ENCODE measurements around the gene DNM1.
A peak's percentile ranks its signal among the peaks of the same experiment; 100 is the strongest.
"Not testable (repeated sequence)": the region's sequence is repeated elsewhere in the genome, so short reads cannot be mapped to it uniquely, and the experiment has no call there.

DNM1 gene

DNA sequence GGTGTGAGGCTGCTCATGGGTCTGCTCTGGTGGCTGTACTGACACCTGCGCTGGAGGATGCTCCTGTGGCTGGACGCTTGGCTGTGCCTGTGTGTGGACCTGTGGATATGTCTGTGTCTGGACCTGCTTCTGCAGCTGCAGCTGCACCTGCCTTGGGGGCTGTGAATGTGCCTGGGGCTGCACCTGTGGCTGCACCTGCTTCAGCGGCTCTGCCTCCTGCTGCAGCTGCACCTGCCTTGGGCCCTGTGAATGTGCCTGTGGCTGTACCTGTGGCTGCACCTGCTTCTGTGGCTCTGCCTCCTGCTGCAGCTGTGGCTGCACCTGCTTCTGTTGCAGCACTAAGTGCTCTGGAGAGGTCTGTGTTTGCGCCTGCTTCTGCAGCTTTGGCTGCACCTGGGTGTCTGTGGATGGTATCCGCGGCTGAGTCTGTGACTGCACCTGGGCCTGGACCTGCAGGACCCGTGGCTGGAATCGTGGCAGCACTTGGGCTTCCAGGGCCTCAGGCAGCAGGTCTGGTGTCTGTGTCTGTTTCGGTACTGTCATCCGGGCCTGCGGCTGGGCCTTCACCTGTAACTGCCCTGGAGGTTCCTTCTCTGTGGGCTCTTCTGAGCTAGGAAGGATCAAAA, 24.3 kb upstream of the DNM1 start:
- DNase-seq, result no peak

DNA sequence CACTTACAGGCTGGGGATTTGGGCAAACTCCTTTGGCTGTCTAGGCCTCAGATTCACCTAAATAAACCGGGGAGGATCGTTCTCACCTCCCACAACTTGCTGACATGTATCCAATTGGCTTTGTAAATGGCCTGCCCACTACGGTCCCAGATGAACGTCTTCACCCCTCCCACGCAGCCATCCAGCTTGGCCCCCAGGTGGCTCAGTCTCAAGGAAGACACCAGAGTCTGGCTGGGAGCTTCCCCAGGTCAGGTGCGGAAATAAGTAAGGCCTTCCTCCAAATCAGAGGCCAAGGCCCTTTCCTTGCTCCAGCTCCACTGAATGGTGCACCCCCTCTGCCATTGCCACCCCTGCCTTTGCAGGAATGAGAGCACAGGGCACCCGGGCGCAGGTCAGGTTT, 23.2 kb upstream of the DNM1 start:
- no peak for DNase-seq

DNA sequence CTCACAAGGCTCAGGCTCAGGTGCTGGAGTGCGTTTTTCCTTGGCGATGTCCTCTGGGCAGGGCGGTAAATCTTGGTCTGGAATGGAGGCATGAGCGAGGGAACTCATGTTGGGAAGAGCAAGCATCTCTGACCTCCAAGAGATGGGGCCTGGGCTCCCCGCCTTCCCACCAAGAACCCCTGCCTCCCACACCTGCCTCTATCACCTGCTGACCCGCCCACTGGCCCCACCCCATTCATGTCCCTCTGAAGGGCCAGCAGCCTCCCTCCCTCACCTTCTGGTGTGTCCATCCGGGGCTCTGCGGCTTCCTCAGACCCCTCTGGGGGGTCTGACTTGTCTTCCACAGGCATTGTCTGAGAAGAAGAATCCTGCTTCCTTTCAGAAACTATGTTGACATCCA, 22.7 kb upstream of the DNM1 start:
- DNase-seq, result no peak

DNA sequence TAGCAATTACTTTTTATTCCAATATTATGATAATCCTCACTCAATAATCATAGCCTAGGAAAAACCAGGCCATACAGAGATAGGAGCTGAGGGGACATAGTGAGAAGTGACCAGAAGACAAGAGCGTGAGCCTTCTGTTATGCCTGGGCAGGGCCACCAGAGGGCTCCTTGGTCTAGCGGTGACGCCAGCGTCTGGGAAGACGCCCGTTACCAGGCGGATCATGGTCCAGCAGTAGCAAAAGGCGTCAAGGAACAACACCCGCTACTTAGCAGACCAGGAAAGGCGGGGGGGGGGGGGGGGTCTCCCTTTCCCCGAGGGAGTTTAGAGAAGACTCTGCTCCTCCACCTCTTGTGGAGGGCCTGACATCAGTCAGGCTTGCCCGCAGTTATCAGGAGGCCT, 21.7 kb upstream of the DNM1 start:
- not testable (repeated sequence) for DNase-seq

DNA sequence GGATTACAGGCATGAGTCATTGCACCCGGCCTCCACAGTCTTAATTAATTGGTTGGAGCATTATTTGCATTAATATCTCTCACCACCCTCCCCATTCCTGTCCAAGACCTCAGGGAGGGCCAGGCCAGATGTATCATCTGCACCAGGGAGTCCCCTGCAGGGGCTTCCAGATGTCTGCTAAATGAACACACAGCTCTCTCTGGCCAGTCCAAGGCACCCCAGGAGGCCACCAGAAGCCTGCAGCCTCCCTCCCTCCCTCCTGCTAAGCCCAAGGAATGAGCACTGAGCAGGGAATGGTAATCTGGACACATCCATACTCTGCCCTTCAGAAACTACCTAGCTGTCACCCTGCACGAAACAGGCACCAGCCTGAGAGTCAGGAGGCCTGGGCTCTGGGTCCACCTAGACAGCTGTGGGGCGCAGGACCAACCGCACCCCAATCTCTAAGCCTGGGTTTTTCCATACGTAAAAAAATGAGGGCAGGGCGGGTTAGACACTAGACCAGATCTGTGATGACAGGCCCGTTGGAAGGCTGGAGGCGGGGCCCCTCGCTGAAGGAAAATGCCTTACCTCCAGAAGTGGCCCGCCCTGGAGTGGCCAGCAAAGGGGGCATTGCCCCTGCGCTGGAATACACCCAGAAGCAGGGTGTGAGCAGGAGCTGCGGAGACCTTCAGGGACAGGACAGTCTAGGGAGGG, 20.1 kb upstream of the DNM1 start:
- DNase-seq, result no peak

DNA sequence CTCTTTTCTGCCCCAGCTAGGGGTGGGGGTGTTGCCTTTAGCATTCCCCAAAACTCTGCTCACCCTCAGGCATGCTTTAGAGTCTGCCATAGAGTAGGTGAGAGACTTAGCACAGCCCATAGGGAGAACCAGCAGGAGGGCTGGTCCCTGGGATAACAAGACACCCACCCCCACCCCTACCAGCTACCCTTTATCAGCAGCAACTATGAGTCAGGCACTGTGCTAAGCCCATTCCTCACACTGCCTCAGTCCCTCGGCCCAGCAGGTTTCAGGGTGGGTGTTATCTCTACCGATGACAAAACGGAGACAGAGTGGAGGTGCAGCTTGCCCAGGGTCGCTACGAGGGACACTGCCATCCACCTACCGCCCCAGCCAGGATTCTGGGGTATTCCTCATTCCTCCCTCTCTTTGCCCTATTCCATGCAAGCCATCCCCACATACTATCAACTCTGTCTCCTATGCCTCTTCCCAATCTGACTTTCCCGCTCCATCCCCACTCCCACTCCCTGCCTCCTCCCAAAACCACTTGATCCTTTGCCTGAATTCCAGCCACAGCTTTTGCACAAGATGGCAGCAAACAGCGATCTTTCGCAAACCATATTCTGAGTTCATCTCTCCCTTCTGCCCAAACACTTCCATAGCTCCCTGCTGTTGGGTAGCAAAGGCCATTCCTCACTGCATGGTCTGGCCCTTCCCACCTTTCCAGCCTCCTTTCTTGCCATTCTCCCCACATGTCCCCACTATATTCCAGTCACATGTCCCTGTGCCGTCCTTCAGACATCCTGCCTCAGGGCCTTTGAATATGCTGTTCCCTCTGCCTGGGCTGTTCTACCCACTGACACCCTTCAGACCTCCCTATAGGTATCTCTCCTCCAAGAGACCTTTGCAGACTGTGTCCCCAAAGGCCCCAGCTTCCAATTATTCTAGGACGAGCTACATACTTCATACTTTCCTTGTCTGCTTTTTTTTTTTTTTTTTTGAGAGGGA, 16.9 kb upstream of the DNM1 start:
- no peak for DNase-seq

DNA sequence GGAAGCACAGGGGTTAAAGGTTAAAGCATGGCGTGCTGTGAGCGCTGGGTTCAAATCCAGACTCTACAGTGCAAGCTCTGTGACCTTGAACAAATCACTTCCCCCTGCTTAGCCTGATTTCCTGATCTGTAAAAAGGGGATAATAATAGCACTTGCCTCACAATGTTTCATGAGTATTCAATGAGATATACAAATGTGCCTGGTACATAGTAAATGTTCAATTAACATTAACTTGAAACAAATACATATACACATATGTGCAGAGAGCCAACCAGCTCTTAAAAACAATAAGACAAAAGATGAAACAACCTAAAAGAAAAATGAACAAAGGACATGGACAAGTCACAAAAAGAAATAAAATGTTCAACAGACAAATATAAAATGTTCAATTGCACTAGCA, 15.8 kb upstream of the DNM1 start:
- DNase-seq, result no peak

DNA sequence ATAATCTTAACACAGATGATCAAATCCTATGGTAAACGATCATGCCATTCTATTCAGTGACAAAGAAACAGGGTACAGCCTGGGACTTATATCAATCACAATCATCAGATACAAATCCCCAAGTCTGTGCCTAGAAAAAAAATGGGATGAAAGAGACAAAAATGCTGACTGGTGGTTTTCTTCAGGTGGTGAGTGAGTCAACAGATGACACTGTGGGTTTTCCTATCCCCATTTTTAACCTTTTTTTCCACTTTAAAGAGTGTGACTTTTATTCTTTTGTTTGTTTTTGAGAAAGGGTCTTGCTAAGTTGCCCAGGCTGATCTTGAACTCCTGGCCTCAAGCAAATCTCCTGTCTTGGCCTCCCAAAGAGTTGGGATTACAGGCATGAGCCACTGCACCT, 15.0 kb upstream of the DNM1 start:
- no peak for DNase-seq

DNA sequence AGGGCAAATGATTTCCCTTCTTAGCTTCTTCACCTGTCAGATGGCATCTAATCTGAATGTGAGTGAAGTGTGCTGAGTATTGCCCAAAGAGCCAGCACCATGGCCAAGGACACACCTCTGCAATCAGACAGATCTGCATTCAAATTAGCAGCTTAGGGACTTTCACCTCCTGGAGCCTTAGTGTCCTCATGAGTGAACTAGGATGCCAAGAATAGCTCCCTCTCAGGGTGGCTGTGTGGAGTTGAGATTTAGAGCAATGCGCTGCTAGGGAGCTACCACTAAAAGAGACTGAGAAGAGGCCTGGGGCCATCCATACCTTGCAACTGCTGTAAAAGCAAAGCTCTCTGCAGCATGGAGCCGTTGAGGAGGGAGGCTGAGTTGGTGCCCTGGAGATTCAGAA, 13.2 kb upstream of the DNM1 start:
- no peak for DNase-seq

DNA sequence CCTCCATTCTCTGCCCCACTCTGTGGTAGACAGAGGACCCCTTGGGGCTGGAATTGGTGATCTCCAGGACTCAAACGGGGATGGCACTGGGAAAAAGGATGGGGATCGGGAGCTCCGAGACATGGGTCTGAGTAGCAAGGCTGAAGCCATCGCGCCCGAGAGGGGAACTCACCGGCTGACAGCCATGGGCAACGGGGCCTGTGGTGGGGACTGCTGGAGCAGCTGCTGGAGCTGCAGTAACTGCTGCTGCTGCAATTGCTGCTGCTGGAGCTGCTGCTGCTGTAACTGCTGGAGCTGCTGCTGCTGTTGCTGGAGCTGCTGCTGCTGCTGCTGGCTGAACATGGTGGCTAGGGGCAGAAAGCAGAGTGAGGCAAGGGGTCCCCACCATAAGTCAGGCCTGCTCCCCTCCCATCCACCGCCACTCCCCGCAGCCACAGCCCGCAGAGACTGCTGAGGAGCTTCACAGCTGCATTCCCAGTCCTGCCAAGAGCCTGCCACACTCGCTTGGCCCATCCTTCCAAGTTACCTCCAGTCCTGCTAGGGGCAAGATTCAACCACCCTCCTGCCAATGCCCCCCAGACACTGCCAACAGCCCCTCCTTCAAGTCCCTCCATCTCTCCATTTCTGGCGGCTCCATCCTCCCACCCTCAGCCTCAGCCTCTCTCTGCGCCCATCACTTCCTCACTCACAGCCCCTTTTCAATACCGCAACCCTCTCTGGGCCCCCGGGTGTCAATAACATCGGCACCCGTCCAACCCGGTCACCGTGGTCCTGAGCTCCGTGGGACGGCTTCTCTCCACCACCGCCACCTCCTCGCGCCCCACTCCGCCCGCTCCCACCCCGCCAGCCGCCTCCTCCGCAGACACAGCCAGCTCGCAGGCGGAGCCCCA, 12.4 kb upstream of the DNM1 start:
- DNase-seq, result no peak

DNA sequence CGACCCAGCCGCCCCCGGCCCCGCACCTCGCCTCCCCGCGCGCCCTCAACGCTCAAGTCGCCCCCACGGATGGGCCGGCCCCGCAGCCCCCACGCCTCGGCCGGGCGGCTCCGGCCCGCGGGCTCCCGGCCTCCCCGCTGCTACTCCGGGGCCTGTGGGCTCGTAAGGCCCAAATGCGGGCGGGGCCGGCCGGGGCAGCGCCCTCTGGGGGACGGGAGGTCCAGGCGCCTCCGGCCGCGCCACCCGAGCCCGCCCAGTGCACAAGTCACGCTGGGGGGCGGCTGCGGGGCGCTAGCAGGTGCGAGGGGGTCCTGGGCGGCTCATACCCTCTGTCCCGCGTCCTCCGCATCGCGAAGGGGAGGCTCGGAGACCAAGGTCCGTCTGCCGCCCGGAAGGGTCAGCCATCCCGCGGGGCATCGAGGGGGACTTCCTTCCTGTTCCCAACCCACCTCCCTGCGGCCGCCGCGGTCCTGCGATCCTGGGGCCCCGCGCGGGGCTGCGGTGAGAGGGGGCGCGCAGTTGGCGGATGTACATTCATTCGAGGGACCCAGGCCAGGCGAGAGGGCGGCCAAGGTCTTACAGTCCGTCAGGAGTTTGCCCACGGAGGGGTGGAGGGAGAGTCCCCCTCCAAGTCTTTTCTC, 11.7 kb upstream of the DNM1 start, which contains the start of gene CIZ1:
CIZ1 (minus strand) TSS at position 167 of the 641 bp plus-strand sequence. CDS start 715 bp downstream, outside the sequence.
- peak; percentile 88 for DNase-seq

DNA sequence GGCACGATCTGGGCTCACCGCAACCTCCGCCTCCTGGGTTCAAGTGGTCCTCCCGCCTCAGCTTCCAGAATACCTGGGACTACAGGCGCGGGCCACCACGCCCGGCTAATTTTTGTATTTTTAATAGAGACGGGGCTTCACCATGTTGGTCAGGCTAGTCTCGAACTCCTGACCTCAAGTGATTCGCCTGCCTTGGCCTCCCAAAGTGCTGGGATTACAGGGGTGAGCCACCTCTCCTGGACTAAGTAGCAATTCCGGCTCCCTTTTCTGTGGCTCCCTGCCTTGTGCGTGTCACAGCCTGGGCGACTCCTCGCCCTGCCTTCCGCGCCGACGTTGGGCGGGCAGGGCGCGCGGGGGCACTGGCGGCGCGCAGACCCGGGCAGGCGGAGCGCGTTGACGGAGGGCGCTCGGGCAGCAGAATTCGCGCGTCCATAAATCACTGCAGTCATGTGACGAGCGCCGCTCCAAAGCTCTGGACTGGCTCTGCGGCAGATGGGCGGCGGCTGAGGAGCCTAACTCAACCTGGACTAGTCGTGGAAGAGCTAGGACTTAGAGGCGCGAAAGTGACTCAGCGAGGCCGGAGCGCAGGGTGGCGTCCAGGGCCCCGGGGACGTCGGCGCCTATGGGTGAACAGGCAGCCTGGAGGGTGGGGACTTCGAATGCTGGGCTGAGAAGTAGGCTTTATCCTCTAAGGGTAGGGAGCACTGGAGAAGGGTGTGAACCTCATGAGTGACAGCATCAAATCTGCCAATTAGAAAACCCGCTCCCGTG, 10.4 kb upstream of the DNM1 start:
- DNase-seq, result peak; percentile 89

DNA sequence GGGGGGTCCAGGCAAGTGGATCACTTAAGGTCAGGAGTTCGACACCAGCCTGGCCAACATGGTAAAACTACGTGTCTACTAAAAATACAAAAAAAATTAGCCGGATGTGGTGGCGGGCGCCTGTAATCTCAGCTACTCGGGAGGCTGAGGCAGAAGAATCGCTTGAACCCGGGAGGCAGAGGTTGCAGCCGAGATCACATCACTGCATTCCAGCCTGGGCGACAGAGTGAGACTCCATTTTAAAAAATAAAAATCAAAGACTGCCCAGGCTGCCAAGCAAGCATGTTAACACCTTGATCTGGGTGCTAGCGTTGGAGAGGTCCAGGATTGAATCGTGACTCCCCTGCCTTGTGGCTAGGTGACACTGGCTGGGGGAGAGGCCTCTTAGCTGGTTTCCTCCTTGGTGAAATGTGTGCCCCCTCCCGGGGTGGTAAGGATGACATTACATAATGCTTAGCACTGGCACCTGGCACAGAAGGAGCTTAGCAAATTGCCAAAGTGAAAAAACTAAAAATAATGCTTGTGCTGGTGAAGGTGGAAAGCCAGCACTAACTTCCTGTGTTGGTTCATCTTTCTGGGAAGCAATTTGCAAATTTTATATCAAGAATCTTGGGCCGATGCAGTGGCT, 9.6 kb upstream of the DNM1 start:
- DNase-seq, result no peak

DNA sequence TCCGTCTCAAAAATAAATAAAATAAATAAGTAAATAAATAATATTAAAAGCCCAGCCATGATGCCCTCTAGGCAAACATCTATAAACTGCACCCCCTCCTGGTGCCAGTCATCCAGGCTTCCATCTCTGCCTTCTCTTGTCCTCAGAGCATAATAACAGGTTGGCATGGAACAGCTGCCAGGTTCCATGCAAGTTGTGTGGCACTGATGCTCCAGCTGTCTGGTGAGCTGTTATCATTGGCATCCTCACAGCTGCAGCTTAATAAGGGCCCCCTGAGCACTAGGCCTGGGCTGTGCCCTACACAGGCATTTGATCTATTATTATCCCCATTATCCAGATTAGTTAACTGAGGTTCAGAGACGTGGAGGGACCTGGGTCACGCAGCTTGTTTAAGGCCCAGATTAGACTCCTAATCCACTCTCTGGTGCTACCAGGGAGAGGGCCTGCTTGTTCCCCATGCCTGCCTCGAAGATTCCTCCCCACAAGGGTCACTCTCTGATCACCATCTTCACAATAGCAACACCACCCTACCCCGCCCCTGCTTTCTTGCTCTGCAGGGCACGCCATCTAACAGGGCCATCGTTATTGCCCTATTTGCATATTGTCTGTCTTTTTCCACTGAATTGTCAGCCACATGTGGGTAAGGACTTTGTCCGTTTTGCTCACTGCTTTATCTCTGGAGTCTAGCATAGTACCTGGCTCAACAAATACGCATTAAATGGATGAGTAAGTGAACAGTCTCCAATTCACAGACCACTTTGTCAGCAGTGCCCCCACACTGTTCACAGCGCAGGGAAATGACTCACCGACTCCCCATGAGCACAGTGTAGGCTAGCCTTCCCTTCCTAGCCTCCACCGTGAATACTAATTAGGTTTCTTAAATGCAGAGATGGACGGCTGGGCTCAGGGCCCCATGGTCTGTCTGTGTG, 1.5 kb upstream of the DNM1 start:
- DNase-seq, result no peak

DNA sequence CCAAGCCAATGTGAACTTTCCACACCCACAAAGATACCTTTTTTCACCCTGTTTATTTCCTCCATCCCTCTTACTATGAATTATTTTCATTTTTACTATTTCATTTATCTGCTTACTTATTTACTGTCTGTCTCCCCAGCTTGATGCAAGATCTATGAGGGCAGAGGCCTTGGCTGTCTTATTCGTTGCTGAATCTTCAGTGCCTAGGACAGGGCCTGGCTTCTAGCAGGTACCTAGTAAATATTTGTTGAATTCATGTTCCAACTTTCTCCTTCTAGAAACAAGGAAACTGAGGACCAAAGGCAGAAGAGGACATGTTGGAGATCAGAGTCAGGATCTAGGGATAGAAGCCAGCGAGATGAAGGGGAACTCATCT, 543 bp upstream of the DNM1 start:
- no peak for DNase-seq

DNA sequence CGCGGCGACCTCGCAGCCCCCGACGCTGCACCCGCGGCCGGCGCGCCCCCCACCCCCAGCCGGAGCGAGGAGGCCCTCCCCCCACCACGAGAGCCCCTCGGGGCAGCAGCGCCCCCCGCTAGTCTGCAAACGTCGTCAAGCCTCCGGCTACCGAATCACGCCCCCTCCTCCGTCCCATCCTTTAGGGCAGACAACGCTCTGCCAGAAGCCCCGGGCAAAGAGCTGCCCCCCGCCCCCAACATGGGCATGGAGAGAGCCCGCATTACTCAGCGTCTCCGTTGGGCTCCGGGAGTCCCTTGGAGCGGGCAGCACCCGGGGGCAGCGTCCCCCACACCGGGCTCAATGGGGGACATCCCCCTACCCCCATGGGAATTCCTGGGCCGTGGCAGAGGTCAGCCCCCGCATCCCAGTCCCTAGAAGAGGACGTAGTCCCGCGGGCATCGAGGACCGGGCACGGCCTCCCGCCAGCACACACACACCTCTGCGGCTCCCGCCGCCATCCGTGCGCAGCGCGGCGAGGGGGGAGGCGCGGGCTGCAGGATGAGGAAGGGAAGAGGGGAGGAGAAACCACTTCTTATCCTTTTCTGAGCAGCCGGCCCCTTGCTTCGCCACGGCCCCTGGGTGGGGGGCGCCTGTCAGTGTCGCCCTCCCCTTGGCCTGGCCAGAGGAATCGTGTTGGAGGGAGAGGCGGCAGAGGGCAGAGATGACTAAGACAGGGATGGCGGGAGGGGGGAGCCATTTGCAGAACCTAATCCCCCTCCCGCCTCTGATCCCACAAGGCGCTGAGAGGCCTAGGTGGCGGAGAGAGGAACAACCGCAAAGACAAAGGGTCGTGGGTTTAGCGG, 750 bp downstream of the DNM1 start:
- peak; percentile 75 for DNase-seq

DNA sequence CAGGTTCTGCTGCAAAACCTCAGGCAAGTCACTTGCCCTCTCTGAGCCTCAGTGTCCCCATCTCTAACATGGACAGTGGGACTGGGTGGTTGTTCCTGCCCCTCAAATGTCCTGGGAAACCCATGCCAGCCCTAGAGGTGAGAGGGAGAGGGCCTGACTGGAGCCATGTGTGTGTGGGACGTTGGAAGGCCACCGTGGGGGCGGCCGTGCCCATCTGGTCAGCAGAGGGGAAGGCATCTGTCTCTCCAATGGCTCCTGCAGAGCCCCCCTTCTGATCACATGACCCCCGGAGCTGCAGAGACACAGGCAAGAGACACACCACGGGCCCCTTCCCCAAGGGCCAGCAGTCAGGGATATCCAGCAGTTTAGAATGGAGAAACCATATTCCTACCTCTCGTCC, 1.7 kb downstream of the DNM1 start:
- DNase-seq, result peak; percentile 12

DNA sequence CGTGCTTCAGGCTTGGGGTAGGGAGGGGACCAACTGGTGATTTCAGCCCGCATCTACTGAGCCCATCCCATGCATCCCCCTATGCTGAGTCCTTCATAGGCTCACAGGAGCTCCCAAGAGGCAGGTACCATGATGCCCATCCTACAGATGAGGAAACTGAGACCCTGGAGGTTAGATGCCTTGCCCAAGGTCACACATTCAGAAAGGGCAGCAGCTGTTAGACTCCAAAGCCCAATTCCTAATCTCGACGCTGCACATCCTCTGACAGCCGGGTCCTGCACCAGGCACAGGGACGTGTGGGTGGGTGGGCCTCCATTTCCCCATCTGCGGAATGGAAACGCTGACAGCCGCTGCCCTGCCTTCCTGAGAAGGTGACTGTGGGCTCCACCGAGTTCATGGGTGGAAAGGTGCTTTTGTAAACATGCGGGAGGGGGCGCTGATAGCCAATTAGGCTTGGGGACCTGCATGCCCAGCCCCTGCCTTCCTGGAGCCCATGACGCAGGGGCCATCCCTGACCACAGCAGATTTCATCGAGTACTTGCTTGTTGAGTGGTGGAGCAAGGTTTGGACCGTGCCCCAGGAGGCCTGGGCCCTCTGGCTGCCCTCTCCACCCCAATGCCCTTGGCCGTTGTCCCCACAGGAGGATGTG, 2.2 kb downstream of the DNM1 start:
- peak; percentile 10 for DNase-seq
